H1 (cell line): ENCODE data around the gene KLHL36. TPM values are rescaled to one million over a fixed set of nuclear protein-coding genes. Genes with fewer than 3 reads are reported as not detected.

Experiments
- CTCF ChIA-PET: fragments of 300-600 bp; sonication (Branson Sonifier 250); formaldehyde crosslinking; loops from one replicate; lab custom pipeline; 2021; ENCODE audit not compliant: partially characterized antibody; lab: Charles Lee
- POLR2A ChIA-PET: fragments of 300-600 bp; sonication (Branson Sonifier 250); formaldehyde crosslinking; loops from one replicate; lab custom pipeline; 2021; ENCODE audit warnings: inconsistent platforms; ENCODE audit not compliant: partially characterized antibody; lab: Charles Lee
- DNase-seq, 2 experiments: peaks; one replicate each; pipeline versions ENCODE4 v3.0.0 to v3.0.0-alpha.2; 2010 to 2022; ENCODE audit warnings: low spot score in 2 of 2, low read depth in 1 of 2, mixed read lengths in 1 of 2
- FAIRE-seq: peaks from 2 replicates; lab custom pipeline; 2011; peaks lifted over from hg19 to GRCh38; lab: Jason Lieb, UNC
- H2AFZ ChIP-seq: 2 replicates; pipeline ENCODE4 v1.8.1; 2012; ENCODE audit warnings: low read length, inconsistent platforms
- H2AK5ac ChIP-seq: 2 replicates; pipeline ENCODE4 v1.6.1; 2013; ENCODE audit warnings: low read depth, low read length
- H2BK120ac ChIP-seq: replicated peaks from 2 replicates; pipeline ENCODE3; 2013; ENCODE audit warnings: low read depth, low read length, inconsistent platforms
- H2BK12ac ChIP-seq: 2 replicates; pipeline ENCODE4 v1.6.1; 2013; ENCODE audit warnings: low read depth, low read length
- H2BK15ac ChIP-seq: 2 replicates; pipeline ENCODE4 v1.6.1; 2013; ENCODE audit warnings: low read length
- H2BK20ac ChIP-seq: 2 replicates; pipeline ENCODE4 v1.6.1; 2013; ENCODE audit warnings: low read length
- H2BK5ac ChIP-seq: 2 replicates; pipeline ENCODE4 v1.6.1; 2013; ENCODE audit warnings: low read depth, low read length
- H3K14ac ChIP-seq: 2 replicates; pipeline ENCODE4 v1.6.1; 2013; ENCODE audit warnings: inconsistent platforms; ENCODE audit not compliant: insufficient read length
- H3K18ac ChIP-seq: 2 replicates; pipeline ENCODE4 v1.6.1; 2013; ENCODE audit warnings: low read length; ENCODE audit errors: extremely low read depth
- H3K23ac ChIP-seq: 2 replicates; pipeline ENCODE4 v1.6.1; 2013; ENCODE audit warnings: inconsistent platforms; ENCODE audit not compliant: insufficient read length
- H3K23me2 ChIP-seq: 2 replicates; pipeline ENCODE4 v1.6.1; 2013; ENCODE audit warnings: low read depth, low read length
- H3K27ac ChIP-seq: 2 replicates; pipeline ENCODE4 v1.6.1; 2011; ENCODE audit warnings: low read depth, low read length, inconsistent platforms
- H3K27me3 ChIP-seq, 4 experiments: replicated peaks in 1 of 4; 1 replicate in 1 of 4; 2 replicates in 3 of 4; pipeline versions ENCODE4 v1.6.1 to v1.8.1; 2011 to 2013; ENCODE audit warnings: low read length in 3 of 4, mild to moderate bottlenecking in 3 of 4, inconsistent platforms in 2 of 4, mixed read lengths in 2 of 4, moderate library complexity in 1 of 4; ENCODE audit not compliant: control insufficient read depth in 3 of 4, insufficient read depth in 3 of 4; ENCODE audit errors: extremely low read depth in 1 of 4
- H3K36me3 ChIP-seq, 4 experiments: 2 replicates each; pipeline versions ENCODE4 v1.6.1 to v1.8.1; 2011 to 2013; ENCODE audit warnings: mild to moderate bottlenecking in 4 of 4, low read length in 3 of 4, moderate library complexity in 2 of 4, control low read depth in 1 of 4, inconsistent platforms in 1 of 4; ENCODE audit not compliant: insufficient read depth in 4 of 4, control insufficient read depth in 2 of 4
- H3K4ac ChIP-seq: replicated peaks from 2 replicates; pipeline ENCODE3; 2013; ENCODE audit warnings: low read length, low read depth, mixed read lengths, inconsistent platforms; ENCODE audit not compliant: insufficient read length
- H3K4me1 ChIP-seq, 4 experiments: replicated peaks in 1 of 4; 1 replicate in 1 of 4; 2 replicates in 3 of 4; pipeline versions ENCODE4 v1.6.1 to v1.8.1; 2011 to 2013; ENCODE audit warnings: low read length in 3 of 4, inconsistent platforms in 2 of 4, mixed read lengths in 1 of 4; ENCODE audit not compliant: insufficient read depth in 4 of 4, control insufficient read depth in 3 of 4
- H3K4me2 ChIP-seq, 2 experiments: 2 replicates each; pipeline versions ENCODE4 v1.6.1 to v1.8.1; 2011 to 2013; ENCODE audit warnings: low read depth in 2 of 2, low read length in 2 of 2, control low read depth in 1 of 2, inconsistent platforms in 1 of 2, mild to moderate bottlenecking in 1 of 2; ENCODE audit not compliant: insufficient read depth in 1 of 2
- H3K4me3 ChIP-seq, 4 experiments: fragments of 200-600, 300-600 bp in 1 of 4; sonication (generic), shearing (Covaris generic), sonication (Bioruptor Twin) in 1 of 4; 2 replicates each; pipeline versions ENCODE4 v1.5.1 to v1.8.1; 2011 to 2016; ENCODE audit warnings: low read length in 4 of 4, low read depth in 3 of 4, control low read depth in 2 of 4, inconsistent platforms in 2 of 4, mild to moderate bottlenecking in 2 of 4, mixed read lengths in 1 of 4, moderate library complexity in 1 of 4; ENCODE audit not compliant: insufficient read depth in 2 of 4; ENCODE audit errors: extremely low read depth in 1 of 4
- H3K56ac ChIP-seq: replicated peaks from 2 replicates; pipeline ENCODE3; 2013; ENCODE audit warnings: low read depth, mild to moderate bottlenecking, mixed read lengths, low read length, inconsistent platforms; ENCODE audit not compliant: insufficient read length
- H3K79me1 ChIP-seq: 2 replicates; pipeline ENCODE4 v1.6.1; 2013; ENCODE audit warnings: low read depth, low read length, control low read depth
- H3K79me2 ChIP-seq, 2 experiments: 2 replicates each; pipeline versions ENCODE4 v1.6.1 to v1.8.1; 2012 to 2013; ENCODE audit warnings: low read length in 2 of 2, mild to moderate bottlenecking in 2 of 2, inconsistent platforms in 1 of 2; ENCODE audit not compliant: insufficient read depth in 2 of 2, control insufficient read depth in 1 of 2
- H3K9ac ChIP-seq, 4 experiments: replicated peaks in 1 of 4; 1 replicate in 1 of 4; 2 replicates in 3 of 4; pipeline versions ENCODE4 v1.6.1 to v1.8.1; 2011 to 2013; ENCODE audit warnings: low read depth in 3 of 4, low read length in 3 of 4, control low read depth in 2 of 4, mild to moderate bottlenecking in 2 of 4, moderate library complexity in 2 of 4, inconsistent platforms in 1 of 4; ENCODE audit errors: extremely low read depth in 1 of 4
- H3K9me3 ChIP-seq, 2 experiments: 2 replicates each; pipeline versions ENCODE4 v1.6.1 to v1.8.1; 2012 to 2013; ENCODE audit warnings: mild to moderate bottlenecking in 2 of 2, moderate library complexity in 2 of 2, control low read depth in 1 of 2, inconsistent platforms in 1 of 2, low read depth in 1 of 2, low read length in 1 of 2, mixed read lengths in 1 of 2; ENCODE audit not compliant: insufficient read depth in 2 of 2
- H4K20me1 ChIP-seq, 2 experiments: replicated peaks in 1 of 2; 2 replicates each; pipeline versions ENCODE3 to v1.8.1; 2011 to 2013; ENCODE audit warnings: inconsistent platforms in 2 of 2, low read length in 2 of 2, mild to moderate bottlenecking in 1 of 2; ENCODE audit not compliant: insufficient read depth in 2 of 2, control insufficient read depth in 1 of 2
- H4K5ac ChIP-seq: 2 replicates; pipeline ENCODE4 v1.6.1; 2013; ENCODE audit warnings: low read length, low read depth, mixed read lengths, inconsistent platforms; ENCODE audit not compliant: insufficient read length
- H4K8ac ChIP-seq: 2 replicates; pipeline ENCODE4 v1.8.0; 2013; ENCODE audit warnings: mild to moderate bottlenecking, moderate library complexity, low read length, inconsistent platforms; ENCODE audit not compliant: insufficient read depth; ENCODE audit errors: extremely low read depth
- H4K91ac ChIP-seq: replicated peaks from 2 replicates; pipeline ENCODE3; 2013; ENCODE audit warnings: low read length, mixed read lengths, inconsistent platforms; ENCODE audit not compliant: insufficient read length
- BCL11A ChIP-seq, 2 experiments: IDR thresholded peaks; one replicate each; pipeline ENCODE4 v1.6.1; 2011; ENCODE audit warnings: low read depth in 2 of 2, low read length in 2 of 2, mild to moderate bottlenecking in 2 of 2
- BRCA1 ChIP-seq: IDR thresholded peaks from 2 replicates; pipeline ENCODE4 v1.6.1; 2012; ENCODE audit warnings: low read depth, low read length, improper control_type of control experiment
- EGR1 ChIP-seq: IDR thresholded peaks from 2 replicates; pipeline ENCODE4 v1.6.1; 2011; ENCODE audit warnings: low read depth, low read length, borderline replicate concordance
- GTF2F1 ChIP-seq: IDR thresholded peaks from 2 replicates; pipeline ENCODE4 v1.6.1; 2012; ENCODE audit warnings: low read depth, low read length, improper control_type of control experiment, borderline replicate concordance
- JUN ChIP-seq: IDR thresholded peaks from 2 replicates; pipeline ENCODE4 v1.6.1; 2011; ENCODE audit warnings: low read depth, mild to moderate bottlenecking, improper control_type of control experiment, low read length
- KDM4A ChIP-seq: IDR thresholded peaks from one replicate; pipeline ENCODE4 v1.7.1; 2012; ENCODE audit warnings: low read depth, mild to moderate bottlenecking, moderate library complexity, low read length, inconsistent platforms; ENCODE audit not compliant: severe bottlenecking
- RAD21 ChIP-seq, 2 experiments: IDR thresholded peaks in 1 of 2; conservative IDR thresholded peaks in 1 of 2; 2 replicates each; pipeline ENCODE4 v1.6.1; 2011; ENCODE audit warnings: low read depth in 2 of 2, low read length in 2 of 2, improper control_type of control experiment in 1 of 2, inconsistent platforms in 1 of 2, mild to moderate bottlenecking in 1 of 2, moderate library complexity in 1 of 2
- RFX5 ChIP-seq: IDR thresholded peaks from 2 replicates; pipeline ENCODE4 v1.6.1; 2011; ENCODE audit warnings: low read depth, low read length, improper control_type of control experiment, borderline replicate concordance
- RNF2 ChIP-seq: fragments of 200-900, 300-1000 bp; sonication (generic); IDR thresholded peaks from 2 replicates; pipeline ENCODE4 v1.7.1; 2016; ENCODE audit warnings: borderline replicate concordance, low read depth, mild to moderate bottlenecking, antibody characterized with exemption, low read length; ENCODE audit not compliant: poor library complexity, severe bottlenecking; ENCODE audit errors: missing control alignments
- WGBS, 2 experiments: shearing (Covaris generic) in 1 of 2; methylation state at CpG; one replicate each; pipeline versions ENCODE4 v1.1.6 to v1.1.7; 2013 to 2015; ENCODE audit warnings: low lambda C conversion rate in 2 of 2, mixed read lengths in 2 of 2, inconsistent platforms in 1 of 2, low coverage in 1 of 2, missing lambda C conversion rate in 1 of 2; ENCODE audit not compliant: insufficient replicate concordance in 2 of 2, insufficient coverage in 1 of 2, insufficient read length in 1 of 2; ENCODE audit errors: extremely low coverage in 1 of 2, missing lambda C conversion rate in 1 of 2; 5-methylcytosine and 5-hydroxymethylcytosine counted together
- polyA plus RNA-seq, 7 experiments: library from polyadenylated mRNA; depleted of rRNA in 3 of 7; stranded (reverse) in 5 of 7; unstranded in 2 of 7; fragments of >200 nt in 5 of 7; fragments of 200-250 nt in 2 of 7; gene quantifications; 1 replicate in 5 of 7; 2 replicates in 1 of 7; 4 replicates in 1 of 7; pipeline versions ENCODE4 v1.2.1 to v1.2.3, GENCODE V29; 2011 to 2013; ENCODE audit warnings: missing spikeins in 2 of 7, mixed read lengths in 2 of 7
- total RNA-seq: library from RNA; stranded (reverse); fragmentation: NEBNext Ultra II Directional; extraction: Animal tissue kit (Norgen Biotek cat#: 25700); gene quantifications from 2 replicates; pipeline ENCODE4 v1.2.1, GENCODE V29; 2021
- TF ChIP-seq, protein P1 (sequence below): IDR thresholded peaks from 2 replicates; pipeline ENCODE4 v1.6.1; 2011; ENCODE audit warnings: low read length, improper control_type of control experiment

Gene KLHL36
- total and polyA plus RNA-seq, 2 of the 8 experiments (the other 6 are each of a cell fraction or from before 2014, with no cell fraction given): 22.9 to 33.6 TPM

DNA sequence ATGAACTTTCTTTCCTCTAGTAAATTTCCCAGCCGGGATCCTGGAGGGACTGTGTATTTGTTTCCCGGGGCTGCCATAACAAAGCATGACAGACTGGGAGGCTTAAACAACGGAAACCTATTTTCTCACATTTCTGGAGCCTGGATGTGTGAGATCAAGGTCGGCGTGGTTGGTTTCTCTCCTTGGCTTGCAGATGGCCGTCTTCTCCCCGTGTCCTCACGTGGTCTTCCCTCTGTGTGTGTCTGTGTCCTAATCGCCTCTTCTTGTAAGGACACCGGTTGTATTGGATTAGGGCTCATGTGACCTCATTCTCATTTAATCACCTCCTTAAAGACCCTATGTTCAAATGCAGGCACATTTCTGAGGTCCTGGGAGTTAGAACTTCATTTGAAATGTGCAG, 29.5 kb downstream of the KLHL36 start:
- no peaks in the 10 kb centered on the region for H3K27me3 ChIP-seq
- WGBS, 2 experiments: 89% methylated on average over 10 of the region's 10 CpGs; no CpG with 5 or more reads in 1 of the 2 experiments
- no peak overlapping the region for H3K18ac ChIP-seq
- H3K4me1 ChIP-seq: peaks cover 0 to 7% (median 3%) of the 10 kb centered on the region in 4 experiments; a peak in 4 of 7 replicates
- H3K36me3 ChIP-seq: no peaks in the 10 kb centered on the region
- H3K56ac ChIP-seq: no peak overlapping the region
- POLR2A ChIA-PET: no interaction called here
- no peak overlapping the region for H3K9ac ChIP-seq
- H2AK5ac ChIP-seq: peak overlapping the region; percentile 34; the same call in 1 of the 2 replicates
- H3K27ac ChIP-seq: no peak overlapping the region
- TF ChIP-seq RAD21 (IDR thresholded peaks at IDR 0.05 in 1 of 2, conservative IDR thresholded peaks at IDR 0.05 in 1 of 2; ENCODE audit: low read depth in 2 of 2, low read length in 2 of 2): no peak
- no peak for TF ChIP-seq BCL11A (IDR thresholded peaks at IDR 0.05; ENCODE audit: low read depth in 2 of 2, low read length in 2 of 2)
- no peak for TF ChIP-seq RNF2
- no peak for TF ChIP-seq BRCA1
- TF ChIP-seq RFX5: no peak
- no peak for TF ChIP-seq JUN
- no peak for TF ChIP-seq EGR1
- TF ChIP-seq, protein P1, sequence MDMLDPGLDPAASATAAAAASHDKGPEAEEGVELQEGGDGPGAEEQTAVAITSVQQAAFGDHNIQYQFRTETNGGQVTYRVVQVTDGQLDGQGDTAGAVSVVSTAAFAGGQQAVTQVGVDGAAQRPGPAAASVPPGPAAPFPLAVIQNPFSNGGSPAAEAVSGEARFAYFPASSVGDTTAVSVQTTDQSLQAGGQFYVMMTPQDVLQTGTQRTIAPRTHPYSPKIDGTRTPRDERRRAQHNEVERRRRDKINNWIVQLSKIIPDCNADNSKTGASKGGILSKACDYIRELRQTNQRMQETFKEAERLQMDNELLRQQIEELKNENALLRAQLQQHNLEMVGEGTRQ: no peak
- no peak for TF ChIP-seq GTF2F1
- no peak for TF ChIP-seq KDM4A
- H4K91ac ChIP-seq: no peak overlapping the region
- FAIRE-seq: no peak
- no peaks in the 10 kb centered on the region for H3K79me1 ChIP-seq
- no peak overlapping the region for H4K5ac ChIP-seq
- H2BK120ac ChIP-seq: no peak overlapping the region
- no peaks in the 10 kb centered on the region for H3K79me2 ChIP-seq
- CTCF ChIA-PET: interaction anchor here (1.1 to 2.1 kb wide), 3 partner anchors 46 to 247 kb away, joined by 3 to 6 read pairs (median 4); no protein-coding TSS in a partner anchor
- no peaks in the 10 kb centered on the region for H3K23me2 ChIP-seq
- H3K9me3 ChIP-seq: no peaks in the 10 kb centered on the region
- no peak overlapping the region for H3K4ac ChIP-seq
- no peak overlapping the region for H2AFZ ChIP-seq
- H2BK20ac ChIP-seq: no peak overlapping the region
- no peak overlapping the region for H2BK15ac ChIP-seq
- H4K20me1 ChIP-seq: peaks cover 0 to 3% of the 10 kb centered on the region in 2 experiments
- no peak overlapping the region; the same call in 1 of the 2 replicates for H2BK12ac ChIP-seq
- DNase-seq: no peak
- no peak overlapping the region for H3K4me2 ChIP-seq
- no peak overlapping the region for H4K8ac ChIP-seq
- H3K23ac ChIP-seq: no peak overlapping the region
- H3K4me3 ChIP-seq: no peak overlapping the region
- no peak overlapping the region for H3K14ac ChIP-seq
- H2BK5ac ChIP-seq: no peak overlapping the region
